ENCODE data around the gene EDN1.

GRCh38 chr6:12318749-12319148 lies 28.6 kb downstream of the EDN1 start:
- TF ChIP-seq CTCF (conservative IDR thresholded peaks at IDR 0.05; ENCODE audit: low read depth, low read length) (no peak), EZH2 (IDR thresholded peaks at IDR 0.05; ENCODE audit: low read length, unreplicated experiment) (no peak)
